Measurements from ENCODE around the gene KCNA1.

- no peak for TF ChIP-seq EZH2 (IDR thresholded peaks at IDR 0.05)
- no peak for TF ChIP-seq POLR2AphosphoS5 (IDR thresholded peaks at IDR 0.05; ENCODE audit: borderline replicate concordance, low read depth, low read length)
- TF ChIP-seq FOXP2 (optimal IDR thresholded peaks at IDR 0.05; ENCODE audit: control extremely low read depth, extremely low read length, insufficient read depth), result no peak
Measured at GRCh38 chr12:4943067-4943937, 33.6 kb downstream of the KCNA1 start.
